NCI-H510A (cell line): ENCODE data around the gene ARHGAP24.

ENCODE experiments used
- DNase-seq: peaks from one replicate; lab custom pipeline; 2025; lab: John Stamatoyannopoulos, UW

Gene ARHGAP24

DNA sequence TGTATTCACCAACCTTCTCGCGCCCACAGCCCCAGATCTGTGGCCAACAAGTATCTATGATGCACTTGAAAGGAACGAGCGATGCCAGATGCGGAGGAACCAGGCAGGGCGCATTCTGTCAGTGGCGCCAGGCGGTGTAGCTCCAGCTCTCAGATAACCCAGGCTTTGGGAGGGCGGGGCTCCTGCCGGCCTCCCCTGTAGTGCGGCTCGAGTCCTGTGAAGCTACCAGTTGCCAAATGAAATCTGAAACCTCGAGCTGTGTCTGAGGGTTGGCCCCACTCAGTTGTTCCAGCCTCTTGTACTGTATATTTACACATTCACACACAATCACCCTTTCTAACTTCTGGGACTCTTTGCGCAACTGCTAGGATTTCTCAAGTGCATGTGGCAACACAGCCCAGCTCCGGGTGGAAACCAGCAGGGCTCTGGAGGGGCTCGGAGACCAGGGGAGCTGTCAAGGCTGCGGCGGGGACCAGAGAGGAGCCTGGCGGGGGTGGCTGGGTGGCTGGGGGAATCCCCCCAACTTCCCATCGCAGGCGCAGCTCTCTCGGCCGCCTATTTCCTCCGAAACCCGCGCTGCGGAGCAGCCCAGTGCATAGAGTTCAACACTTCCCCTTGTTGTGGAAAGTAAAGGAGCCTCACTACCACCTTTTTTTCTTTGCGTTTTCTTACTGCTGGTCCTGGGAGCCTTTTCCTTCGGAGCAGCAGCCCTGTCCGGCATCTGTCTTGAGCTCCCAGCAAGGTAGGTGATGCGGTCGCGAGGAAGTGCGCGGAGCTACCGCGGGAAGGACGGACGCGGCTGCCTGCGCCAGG is at the start of gene ARHGAP24:
ARHGAP24 (plus strand) TSS at position 333 of the 813 bp plus-strand sequence.
- DNase-seq: peak; percentile 96

DNA sequence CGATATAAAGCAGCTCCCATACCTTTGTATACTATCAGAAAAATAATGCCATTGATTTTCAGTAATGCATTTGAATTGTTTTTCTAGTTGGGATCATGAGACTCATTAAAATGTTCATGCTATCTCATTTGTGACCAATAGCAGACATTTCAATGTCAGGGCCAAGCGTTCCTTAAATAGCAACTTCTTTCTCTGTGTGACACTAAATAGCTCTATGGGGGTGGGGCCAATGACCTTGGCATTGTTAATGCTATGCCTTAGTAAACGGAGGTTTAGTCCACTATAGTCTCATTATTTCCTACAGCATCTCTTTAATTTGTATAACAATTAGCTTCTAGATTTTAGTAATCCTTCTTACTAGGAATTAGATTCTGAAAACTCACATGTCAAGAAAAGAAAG is 48.6 kb upstream of the ARHGAP24 start:
- DNase-seq: no peak

DNA sequence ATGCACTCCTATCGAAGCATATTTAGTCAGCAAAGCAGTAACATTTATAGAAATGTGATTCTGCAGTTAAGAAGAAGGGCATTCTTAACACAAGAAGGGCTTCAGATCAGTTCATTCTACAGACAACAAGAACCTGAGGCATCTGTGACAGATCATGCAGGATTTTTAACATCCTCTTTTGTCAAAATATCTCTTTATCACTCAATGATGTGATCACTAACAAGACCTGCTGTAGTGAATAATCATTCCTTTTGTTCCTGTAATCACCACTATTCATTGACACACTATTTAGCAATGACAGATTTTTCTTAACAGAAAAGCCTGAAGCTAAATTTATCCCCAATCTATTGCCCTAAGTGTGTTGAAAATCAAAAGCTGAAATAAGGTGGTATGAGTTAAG is 47.8 kb upstream of the ARHGAP24 start:
- no peak for DNase-seq

DNA sequence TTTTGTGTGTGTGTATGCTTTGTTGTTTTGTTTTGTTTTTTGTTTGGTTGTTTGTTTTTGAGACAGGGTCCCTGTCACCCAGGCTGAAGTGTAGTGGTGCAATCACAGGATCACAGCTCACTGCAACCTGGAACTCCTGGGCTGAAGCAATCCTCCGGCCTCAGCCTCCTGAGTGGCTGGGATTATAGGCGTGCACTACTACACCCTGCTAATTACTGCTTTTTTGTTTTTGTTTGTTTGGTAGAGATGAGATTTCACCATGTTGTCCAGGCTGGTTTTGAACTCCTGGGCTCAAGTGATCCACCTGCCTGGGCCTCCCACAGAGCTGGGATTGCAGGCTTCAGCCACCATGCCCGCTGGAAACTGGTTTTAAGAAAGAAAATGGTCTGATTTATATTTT is 44.7 kb upstream of the ARHGAP24 start:
- DNase-seq: no peak

DNA sequence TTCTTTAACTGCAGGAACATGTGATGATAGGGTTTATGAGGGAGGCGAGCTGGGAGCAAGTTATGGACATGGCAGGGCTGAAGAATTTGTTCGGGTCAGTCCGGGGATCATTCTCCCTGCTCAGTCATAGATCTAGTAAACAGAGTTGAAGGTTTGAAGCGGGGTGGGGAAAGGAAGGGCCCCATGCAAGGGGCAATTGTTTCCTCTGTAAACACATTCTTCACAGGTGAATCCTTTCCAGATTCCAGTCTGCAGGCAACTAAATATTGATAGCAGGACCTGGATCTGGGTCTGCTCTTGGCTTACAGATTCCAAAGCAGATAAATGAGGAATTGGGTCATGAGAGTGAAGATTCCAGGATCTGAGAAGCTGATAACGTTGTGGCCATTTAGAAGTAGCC is 44.3 kb upstream of the ARHGAP24 start:
- DNase-seq: no peak

DNA sequence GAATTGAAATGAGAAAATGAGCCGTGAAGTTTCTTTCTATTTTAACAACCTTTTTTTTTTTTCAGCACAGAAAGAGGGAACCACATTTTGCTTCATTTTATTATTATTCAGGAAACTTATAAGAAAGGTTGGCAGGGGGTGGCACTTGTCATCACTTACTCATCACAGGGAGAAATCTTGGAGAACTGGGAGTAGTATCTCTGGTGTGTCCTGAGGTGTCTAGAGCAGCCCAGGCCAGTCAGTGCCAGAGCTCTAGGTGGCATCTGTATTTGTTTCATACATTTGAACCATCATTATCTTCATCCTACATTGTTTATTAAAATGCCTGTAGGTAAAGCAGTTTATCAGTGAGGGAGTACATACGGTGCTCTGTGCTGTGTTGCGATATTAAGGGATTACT is 43.8 kb upstream of the ARHGAP24 start:
- no peak for DNase-seq

DNA sequence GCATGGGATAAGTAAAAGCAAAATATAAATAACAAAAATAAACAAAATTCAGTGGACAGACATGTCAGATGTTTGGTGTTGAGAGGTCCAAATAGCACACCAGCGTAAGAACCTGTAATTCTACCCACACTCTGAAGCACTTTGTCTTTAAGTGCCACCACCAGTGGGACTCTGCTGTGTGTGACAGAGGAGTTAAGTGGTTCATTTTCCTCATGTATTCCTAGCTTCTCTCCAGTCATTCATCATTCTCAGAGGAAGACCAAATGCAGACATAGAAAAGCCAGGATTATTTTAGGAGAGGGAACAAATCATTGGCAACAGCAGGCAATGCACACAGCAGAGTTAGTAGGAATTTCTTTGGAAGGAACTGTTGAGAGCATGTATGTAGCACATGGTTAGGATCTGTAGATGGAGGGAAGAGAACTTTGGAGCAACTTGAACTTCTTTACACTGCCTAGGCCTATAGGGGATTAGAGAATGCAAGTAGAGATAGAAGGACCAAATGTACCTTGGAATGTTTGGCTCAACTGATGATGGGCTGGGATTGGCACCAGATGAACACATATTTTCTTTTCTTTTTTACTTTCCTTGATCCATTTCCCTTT is 43.0 kb upstream of the ARHGAP24 start:
- DNase-seq: no peak

DNA sequence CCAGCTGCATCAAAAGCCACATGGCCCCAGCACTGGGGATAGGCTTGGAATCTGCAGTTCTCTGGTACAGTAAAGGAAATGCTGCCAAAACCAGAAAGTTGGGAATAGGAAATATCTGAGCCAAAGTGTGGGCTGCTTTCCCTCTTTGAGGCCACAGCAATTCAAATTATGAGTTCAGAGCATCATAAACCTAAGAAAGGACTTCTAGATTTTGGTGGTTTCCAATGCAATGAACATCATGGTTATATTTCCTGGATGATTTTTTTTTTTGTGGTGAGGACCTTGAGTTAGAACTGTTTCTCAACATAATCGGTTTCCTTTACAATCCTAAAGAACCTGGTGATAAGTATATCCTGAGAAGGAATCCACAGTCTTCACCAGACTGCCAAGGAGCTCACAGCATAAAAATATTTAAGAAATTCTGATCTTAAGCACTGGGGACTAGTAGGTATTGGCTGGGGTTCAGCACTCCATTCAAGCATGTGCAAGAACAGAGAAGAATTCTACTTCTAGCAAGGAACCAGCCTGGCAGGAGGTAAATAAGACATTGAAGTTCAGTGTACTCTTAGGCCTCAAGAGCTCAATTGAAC is 29.8 kb upstream of the ARHGAP24 start:
- DNase-seq: no peak

DNA sequence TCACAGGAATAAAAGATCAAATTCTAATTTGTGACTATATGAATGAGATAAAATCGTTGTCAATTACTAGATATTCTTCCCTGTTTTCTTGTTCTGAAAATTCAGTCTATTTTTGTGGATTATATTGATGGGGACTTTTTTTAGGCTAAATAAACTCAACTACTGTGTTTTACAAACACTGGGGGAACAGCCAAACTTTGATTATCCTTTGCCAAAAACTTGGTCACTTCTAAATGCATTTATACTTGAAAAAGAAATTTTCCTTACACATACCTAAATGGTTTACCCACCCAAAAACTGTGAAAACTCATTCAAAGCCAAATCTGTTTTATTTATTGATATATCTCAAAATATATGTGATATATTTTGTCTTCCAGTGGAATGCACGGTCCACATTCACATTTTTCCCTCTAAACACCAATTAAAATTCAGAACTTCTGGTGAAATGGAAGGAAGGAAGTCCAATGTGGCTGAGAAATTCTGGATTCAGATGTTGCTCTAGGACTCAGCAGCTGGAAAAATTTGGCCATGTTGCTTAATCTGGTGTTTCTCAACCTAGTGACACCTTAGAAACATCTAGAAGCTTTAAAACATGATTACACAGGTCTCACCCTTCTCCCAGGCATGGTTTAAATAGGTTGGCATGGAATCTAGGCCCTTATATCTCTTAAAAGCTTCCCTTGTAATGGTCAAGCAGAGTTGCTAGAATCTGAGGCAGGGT is 28.6 kb upstream of the ARHGAP24 start:
- DNase-seq: no peak

DNA sequence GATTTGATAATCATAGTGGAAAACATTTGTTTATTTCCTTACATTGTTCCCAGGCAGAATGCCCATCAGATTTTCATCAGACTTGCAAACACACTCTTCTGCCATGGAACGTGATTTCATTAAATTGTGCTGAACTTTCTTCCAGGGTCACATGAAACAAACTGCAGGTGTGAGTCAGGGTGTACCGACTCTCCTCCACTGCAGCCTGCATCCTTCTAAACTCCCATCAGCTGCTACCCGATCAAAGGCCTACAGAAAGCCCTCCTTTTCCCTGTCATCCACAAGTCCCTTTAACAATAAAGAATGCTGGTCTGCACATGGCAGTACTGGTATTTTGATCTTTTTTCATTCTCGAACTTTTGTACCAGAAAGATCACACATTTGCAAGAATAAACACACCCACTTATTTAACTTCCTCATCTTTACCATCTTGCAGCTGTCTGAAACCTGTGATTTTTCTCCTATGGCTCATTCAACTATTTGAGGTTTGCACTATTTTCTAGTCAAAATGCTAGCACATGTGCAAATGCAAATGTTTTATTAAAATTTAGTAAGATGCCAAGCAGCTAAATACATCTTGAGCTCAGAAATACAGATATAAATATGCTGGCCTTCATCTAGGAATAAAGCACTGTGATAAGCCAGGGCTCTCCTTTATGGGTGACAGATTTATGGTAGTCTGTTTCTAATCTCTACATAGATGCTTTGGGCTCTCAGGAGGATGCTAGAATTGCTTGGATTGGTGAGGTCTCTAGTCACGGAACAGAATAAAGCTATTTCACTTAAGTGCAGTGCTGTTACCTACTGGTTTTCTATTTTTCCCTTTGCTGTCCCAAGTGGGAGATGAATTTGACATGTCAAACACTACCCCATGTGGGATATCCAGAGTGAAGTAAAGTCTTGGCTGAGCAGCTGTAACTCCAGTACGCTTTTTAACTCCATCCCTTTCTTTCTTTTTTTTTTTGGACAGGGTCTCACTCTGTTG is 25.8 kb upstream of the ARHGAP24 start:
- DNase-seq: no peak

DNA sequence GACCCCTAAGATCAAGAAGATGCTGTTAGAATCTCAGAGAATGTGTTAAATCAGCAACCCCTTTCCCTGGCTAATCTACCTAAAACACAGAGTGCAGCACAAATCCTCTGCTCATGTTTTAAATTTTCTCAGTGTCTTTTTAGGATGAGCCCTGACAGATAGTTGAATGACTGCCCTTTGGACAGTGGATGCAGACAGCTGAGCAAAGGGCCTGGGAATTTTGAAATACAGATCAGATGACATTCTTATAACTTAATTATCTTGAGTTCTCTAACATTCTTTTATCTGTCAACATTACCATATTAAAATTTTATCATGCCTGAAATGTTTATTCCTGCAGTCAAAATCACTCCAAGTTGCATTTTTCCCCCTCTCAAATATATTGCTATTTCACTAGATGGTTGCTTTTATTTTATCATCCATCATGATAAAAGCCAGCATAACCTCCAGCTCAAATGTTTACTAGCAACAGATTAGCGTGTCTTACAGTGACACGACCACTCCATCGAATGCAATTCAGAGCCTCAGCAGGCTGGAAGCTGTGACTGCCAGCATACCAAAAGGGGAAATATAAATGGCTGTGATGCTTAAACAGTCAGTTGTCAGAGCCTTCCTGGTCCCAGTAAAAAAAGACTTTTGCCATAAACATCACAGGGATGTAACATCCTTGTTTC is 22.8 kb upstream of the ARHGAP24 start:
- DNase-seq: no peak

DNA sequence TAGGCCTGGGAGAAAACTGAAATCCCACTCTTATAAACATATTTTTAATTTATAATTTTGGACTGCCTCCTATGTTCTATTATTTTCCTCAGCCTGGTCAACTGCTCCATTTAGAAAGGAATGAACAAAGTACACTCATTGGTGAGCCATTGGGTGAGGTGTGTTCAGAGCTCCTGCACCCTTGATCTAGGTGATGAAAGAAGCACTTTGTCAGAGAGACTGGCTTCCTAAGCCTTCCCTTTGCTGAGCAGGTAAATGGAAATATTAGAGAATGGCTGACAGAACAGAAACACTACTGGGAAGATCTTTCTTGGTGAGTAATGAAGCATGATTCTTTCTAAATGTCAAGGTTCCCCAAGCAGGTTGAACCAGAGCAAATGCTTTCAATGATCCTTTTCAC is 19.0 kb upstream of the ARHGAP24 start:
- DNase-seq: no peak

DNA sequence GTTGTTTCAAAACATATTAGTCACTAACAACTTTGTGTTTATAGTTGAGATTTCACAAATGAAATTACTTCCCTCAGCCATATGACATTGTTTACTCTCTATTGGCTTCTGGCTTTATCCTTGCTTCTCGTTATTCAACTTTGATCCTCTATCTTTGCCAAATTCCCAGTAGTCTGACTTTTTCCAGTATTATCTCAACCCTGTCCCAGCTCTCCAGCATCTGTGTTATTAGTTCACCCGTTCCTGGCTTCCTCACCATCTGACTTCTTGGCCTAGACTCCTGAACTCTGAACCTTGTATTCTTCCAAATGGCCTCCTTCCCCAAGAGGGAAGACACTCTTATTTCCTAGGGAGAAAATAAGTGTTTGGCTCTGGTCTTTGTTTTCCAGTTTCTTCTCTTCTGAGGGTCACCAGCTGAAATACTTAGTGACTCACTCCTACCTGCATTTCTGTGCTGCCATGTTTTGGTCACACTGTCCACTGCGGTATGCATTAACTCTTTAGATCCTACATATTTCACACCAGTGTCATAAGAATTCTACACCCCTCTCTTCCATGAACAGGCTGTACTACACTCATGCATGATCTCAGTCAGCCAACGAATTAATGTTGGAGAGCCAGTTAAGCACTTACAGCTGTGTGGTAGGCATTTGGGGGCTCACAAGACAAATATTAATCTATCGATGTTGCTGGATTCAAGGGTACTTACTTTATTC is 17.0 kb upstream of the ARHGAP24 start:
- DNase-seq: no peak

DNA sequence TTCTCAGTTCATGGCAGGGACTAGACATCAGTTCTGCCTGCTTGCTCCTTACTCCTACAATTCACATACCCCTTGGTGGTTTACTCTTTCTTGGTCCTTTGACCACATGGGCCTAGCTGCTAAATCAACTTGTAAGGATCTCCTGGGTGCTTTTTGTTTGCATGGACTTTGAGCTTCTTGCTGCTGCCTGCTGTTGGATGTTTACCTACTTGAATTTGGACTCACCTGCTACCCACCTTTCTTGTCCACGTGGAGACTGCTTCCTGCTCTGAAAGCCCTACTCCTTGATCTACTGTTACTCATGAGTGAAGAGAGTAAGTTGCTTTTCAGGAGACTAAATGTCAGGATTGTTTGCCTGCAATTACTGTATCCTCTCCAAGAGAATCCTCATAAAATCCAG is 15.2 kb upstream of the ARHGAP24 start:
- no peak for DNase-seq

DNA sequence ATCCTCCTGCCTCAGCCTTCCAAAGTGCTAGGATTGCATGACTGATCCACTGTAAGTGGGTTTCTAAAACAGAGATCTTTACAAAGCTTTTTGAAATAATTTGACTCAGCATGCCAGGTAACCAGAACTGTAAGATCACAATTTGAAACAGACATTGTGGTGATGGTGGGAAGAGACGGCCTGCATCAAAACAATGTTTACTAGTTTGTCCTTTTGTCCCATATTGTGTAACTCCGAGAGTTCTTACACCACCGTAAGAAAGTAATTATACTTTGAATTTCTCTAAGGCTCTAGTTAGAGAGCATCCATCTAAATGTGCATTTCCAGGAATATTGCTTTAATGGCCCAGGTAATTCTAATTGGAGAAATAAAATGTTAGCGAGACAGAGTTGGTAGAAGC is 594 bp upstream of the ARHGAP24 start:
- DNase-seq: no peak

DNA sequence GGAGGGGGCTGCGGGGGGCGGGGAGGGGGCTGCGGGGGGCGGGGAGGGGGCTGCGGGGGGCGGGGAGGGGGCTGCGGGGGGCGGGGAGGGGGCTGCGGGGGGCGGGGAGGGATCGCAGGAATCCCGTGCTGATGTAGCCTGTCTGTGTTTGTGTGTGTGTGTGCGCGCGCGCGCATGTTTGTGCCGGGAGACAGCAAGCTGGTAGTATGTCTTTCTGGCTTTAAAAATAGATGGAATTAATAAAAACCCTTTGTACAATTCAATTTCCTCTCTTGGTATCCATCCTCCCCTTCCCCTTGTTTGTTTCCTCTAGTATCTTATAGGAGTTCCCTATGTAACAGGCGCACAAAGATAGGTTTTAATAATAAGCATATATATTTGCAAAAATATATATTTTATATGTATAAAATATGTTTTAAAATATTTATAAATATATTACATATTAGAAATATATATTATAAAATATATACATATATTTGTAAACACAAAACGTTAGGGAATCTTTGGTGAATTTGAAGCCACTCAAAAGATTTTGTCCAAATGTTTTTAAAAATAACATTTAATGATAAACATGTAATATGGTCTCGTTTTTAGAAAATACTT is 782 bp downstream of the ARHGAP24 start:
- peak; percentile 40 for DNase-seq

DNA sequence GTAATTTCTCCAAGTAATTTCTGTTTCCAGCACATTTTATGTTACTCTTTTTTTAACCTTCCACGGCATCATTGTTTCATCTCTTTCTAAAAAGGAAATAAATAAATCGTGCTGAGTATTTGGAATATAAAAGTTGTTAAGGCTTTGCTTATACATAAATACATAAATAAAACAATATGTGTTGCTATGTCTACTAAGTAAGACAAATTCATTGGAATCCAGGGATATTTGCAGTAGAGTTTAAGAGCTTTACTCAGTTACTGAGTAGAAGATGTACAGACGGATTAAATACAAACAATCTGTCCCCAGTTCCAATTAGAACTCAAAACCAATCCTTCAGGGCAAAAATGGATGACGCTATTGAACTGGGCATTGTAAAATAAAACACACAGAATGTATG is 1.4 kb downstream of the ARHGAP24 start:
- DNase-seq: no peak

DNA sequence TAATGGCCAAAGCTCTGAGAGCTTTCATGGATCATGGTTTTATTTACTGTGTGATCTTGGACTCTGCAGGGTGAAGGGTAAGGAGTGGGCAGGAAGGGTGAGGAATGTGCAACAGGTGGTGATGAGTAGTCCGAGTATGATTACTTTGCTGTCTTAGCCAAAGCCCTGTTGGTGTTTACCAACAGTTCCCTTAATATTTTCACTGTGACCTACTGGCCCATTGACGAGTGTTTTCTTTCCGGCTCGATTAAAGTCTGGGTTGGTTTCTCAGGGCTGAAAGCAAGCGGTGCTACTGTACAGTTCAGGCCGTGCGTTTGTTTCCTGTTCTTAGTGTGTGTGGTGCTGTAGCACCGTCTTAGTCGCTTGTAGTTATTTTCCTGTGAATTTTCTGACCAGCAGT is 2.6 kb downstream of the ARHGAP24 start:
- DNase-seq: no peak

DNA sequence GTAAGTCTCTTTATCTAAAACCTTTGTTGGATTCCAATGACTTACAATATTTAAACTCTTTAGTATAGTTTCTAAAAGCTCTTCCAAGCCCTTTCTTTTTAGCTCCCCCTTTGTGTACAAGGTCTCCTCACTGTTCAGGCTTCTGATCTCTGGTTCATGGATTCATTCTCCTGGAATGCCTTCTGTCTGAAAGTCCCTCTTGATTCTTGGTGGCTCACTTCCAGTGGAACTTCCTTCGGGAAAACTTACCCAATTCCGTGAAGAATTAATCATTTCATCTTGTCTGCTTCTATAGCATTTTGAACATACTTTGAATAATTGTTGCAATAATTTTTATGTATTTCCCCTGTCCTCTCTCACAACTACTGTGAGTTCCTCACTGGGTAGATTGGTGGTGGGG is 3.6 kb downstream of the ARHGAP24 start:
- DNase-seq: no peak
